HL-60/S4 treated with retinoic acid at 250 ng/mL for 4 days and 3 days (cell line): ENCODE measurements around the gene NFE2L3.

Experiments used
- in situ Hi-C: fragments of 300-500 bp; cut with MboI; formaldehyde crosslinking; loops from 2 replicates; pipeline ENCODE4 v1.7.0; 2022; ENCODE audit warnings: low sequenced_read_pairs

NFE2L3 gene

GRCh38 chr7:26195867-26196657, 44.1 kb downstream of the NFE2L3 start:
- in situ Hi-C loops: loop anchor here (25.0 kb wide), 1 partner anchor 109 kb away; no protein-coding TSS in a partner anchor

GRCh38 chr7:26197153-26198115, 45.4 kb downstream of the NFE2L3 start:
- in situ Hi-C loops: loop anchor here (25.0 kb wide), 1 partner anchor 110 kb away; no protein-coding TSS in a partner anchor

- in situ Hi-C loops: loop anchor here (25.0 kb wide), 1 partner anchor 111 kb away; no protein-coding TSS in a partner anchor
Measured at GRCh38 chr7:26198133-26198780, 46.3 kb downstream of the NFE2L3 start.

GRCh38 chr7:26198781-26199169, 46.8 kb downstream of the NFE2L3 start:
- in situ Hi-C loops: loop anchor here (25.0 kb wide), 1 partner anchor 111 kb away; no protein-coding TSS in a partner anchor

GRCh38 chr7:26199301-26200037, 47.5 kb downstream of the NFE2L3 start:
- in situ Hi-C loops: loop anchor here (25.0 kb wide), 2 partner anchors 112 to 138 kb away; no protein-coding TSS in a partner anchor

- in situ Hi-C loops: loop anchor here (25.0 kb wide), 1 partner anchor 137 kb away; no protein-coding TSS in a partner anchor
Measured at GRCh38 chr7:26200038-26200443, 48.0 kb downstream of the NFE2L3 start.

GRCh38 chr7:26200444-26201246, 48.6 kb downstream of the NFE2L3 start, which contains the start of gene HNRNPA2B1:
TSS of gene HNRNPA2B1 (minus strand) at chr7:26200746. CDS start at chr7:26200577, 169 bp downstream.
- in situ Hi-C loops: loop anchor here (25.0 kb wide), 1 partner anchor 137 kb away; no protein-coding TSS in a partner anchor

GRCh38 chr7:26201247-26202018, 49.4 kb downstream of the NFE2L3 start, which contains the start of gene CBX3:
TSS of gene CBX3 (plus strand) at chr7:26201745. CDS start at chr7:26202999, 1,254 bp downstream.
- in situ Hi-C loops: loop anchor here (25.0 kb wide), 1 partner anchor 136 kb away; no protein-coding TSS in a partner anchor

- in situ Hi-C loops: loop anchor here (25.0 kb wide), 1 partner anchor 135 kb away; no protein-coding TSS in a partner anchor
Measured at GRCh38 chr7:26202019-26202990, 50.3 kb downstream of the NFE2L3 start.

GRCh38 chr7:26203016-26203415, 51.0 kb downstream of the NFE2L3 start:
- in situ Hi-C loops: loop anchor here (25.0 kb wide), 1 partner anchor 134 kb away; no protein-coding TSS in a partner anchor

GRCh38 chr7:26208040-26208439, 56.0 kb downstream of the NFE2L3 start:
- in situ Hi-C loops: loop anchor here (25.0 kb wide), 1 partner anchor 129 kb away; no protein-coding TSS in a partner anchor

- in situ Hi-C loops: loop anchor here (25.0 kb wide), 1 partner anchor 124 kb away; no protein-coding TSS in a partner anchor
Measured at GRCh38 chr7:26212921-26213718, 61.1 kb downstream of the NFE2L3 start.

GRCh38 chr7:26213807-26214515, 62.0 kb downstream of the NFE2L3 start:
- in situ Hi-C loops: loop anchor here (25.0 kb wide), 1 partner anchor 123 kb away; no protein-coding TSS in a partner anchor

- in situ Hi-C loops: loop anchor here (25.0 kb wide), 1 partner anchor 121 kb away; no protein-coding TSS in a partner anchor
Measured at GRCh38 chr7:26216049-26216448, 64.1 kb downstream of the NFE2L3 start.

GRCh38 chr7:26224359-26224758, 72.4 kb downstream of the NFE2L3 start:
- in situ Hi-C loops: loop anchor here (25.0 kb wide), 1 partner anchor 113 kb away; no protein-coding TSS in a partner anchor
